Endothelial cell of umbilical vein (primary cell): ENCODE data around the gene ATXN7.

Experiments
- EZH2 ChIP-seq: IDR thresholded peaks from 2 replicates; pipeline ENCODE4 v1.6.1; 2012; ENCODE audit warnings: borderline replicate concordance, low read depth, mild to moderate bottlenecking, moderate library complexity, low read length, inconsistent platforms; ENCODE audit not compliant: severe bottlenecking
- FOS ChIP-seq: IDR thresholded peaks from 2 replicates; pipeline ENCODE4 v1.6.1; 2011; ENCODE audit warnings: mild to moderate bottlenecking, low read length, moderate library complexity, borderline replicate concordance; ENCODE audit not compliant: insufficient read depth
- GATA2 ChIP-seq: IDR thresholded peaks from 2 replicates; pipeline ENCODE4 v1.7.0; 2011; ENCODE audit warnings: low read depth, mild to moderate bottlenecking, moderate library complexity, mixed read lengths, low read length; ENCODE audit not compliant: insufficient read length, insufficient read depth
- JUN ChIP-seq: IDR thresholded peaks from 2 replicates; pipeline ENCODE4 v1.6.1; 2011; ENCODE audit warnings: borderline replicate concordance, low read depth; ENCODE audit not compliant: insufficient read length, insufficient read depth
- MAX ChIP-seq: IDR thresholded peaks from 2 replicates; pipeline ENCODE4 v1.6.1; 2011; ENCODE audit not compliant: insufficient read depth, insufficient read length
- POLR2A ChIP-seq: IDR thresholded peaks from 2 replicates; pipeline ENCODE4 v1.6.1; 2012; ENCODE audit warnings: low read depth, mild to moderate bottlenecking, control low read depth, low read length
- POLR2AphosphoS5 ChIP-seq: IDR thresholded peaks from 2 replicates; pipeline ENCODE4 v1.6.1; 2012; ENCODE audit warnings: low read depth, mild to moderate bottlenecking, control low read depth, low read length, moderate library complexity; ENCODE audit not compliant: insufficient read depth
- TF ChIP-seq, protein P1 (sequence below), 2 donors: IDR thresholded peaks; 1 replicate in 1 of 2; 2 replicates in 1 of 2; pipeline ENCODE4 v1.5.1; 2011; ENCODE audit warnings: low read length in 2 of 2, mild to moderate bottlenecking in 2 of 2, moderate library complexity in 2 of 2, control low read depth in 1 of 2, inconsistent platforms in 1 of 2, low read depth in 1 of 2; ENCODE audit not compliant: insufficient read depth in 1 of 2; ENCODE audit errors: extremely low read depth in 1 of 2

GRCh38 chr3:64037084-64037483 lies 173.4 kb downstream of the ATXN7 start:
- TF ChIP-seq POLR2A (no peak), GATA2 (no peak), POLR2AphosphoS5 (no peak), MAX (no peak), EZH2 (no peak), JUN (no peak), FOS (no peak)
- TF ChIP-seq, protein P1, sequence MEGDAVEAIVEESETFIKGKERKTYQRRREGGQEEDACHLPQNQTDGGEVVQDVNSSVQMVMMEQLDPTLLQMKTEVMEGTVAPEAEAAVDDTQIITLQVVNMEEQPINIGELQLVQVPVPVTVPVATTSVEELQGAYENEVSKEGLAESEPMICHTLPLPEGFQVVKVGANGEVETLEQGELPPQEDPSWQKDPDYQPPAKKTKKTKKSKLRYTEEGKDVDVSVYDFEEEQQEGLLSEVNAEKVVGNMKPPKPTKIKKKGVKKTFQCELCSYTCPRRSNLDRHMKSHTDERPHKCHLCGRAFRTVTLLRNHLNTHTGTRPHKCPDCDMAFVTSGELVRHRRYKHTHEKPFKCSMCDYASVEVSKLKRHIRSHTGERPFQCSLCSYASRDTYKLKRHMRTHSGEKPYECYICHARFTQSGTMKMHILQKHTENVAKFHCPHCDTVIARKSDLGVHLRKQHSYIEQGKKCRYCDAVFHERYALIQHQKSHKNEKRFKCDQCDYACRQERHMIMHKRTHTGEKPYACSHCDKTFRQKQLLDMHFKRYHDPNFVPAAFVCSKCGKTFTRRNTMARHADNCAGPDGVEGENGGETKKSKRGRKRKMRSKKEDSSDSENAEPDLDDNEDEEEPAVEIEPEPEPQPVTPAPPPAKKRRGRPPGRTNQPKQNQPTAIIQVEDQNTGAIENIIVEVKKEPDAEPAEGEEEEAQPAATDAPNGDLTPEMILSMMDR (IDR thresholded peaks at IDR 0.05; ENCODE audit: extremely low read depth in 1 of 2, insufficient read depth in 1 of 2, low read depth in 1 of 2, low read length in 2 of 2): no peak
